ENCODE measurements around the gene CSNK1E.

Gene CSNK1E

GRCh38 chr22:38335077-38335476 is 17.8 kb upstream of the CSNK1E start:
- Histone ChIP-seq H3K36me3 (ENCODE audit: control insufficient read depth, insufficient read depth, low read length) (no peaks in the 10 kb centered on the region), H3K4me3 (ENCODE audit: low read length) (no peak overlapping the region), H3K4me1 (ENCODE audit: control insufficient read depth, insufficient read depth, low read length) (peaks cover 4% of the 10 kb centered on the region; the same call in 1 of the 2 replicates), H3K27me3 (ENCODE audit: control insufficient read depth, insufficient read depth, low read length) (no peaks in the 10 kb centered on the region), H3K27ac (ENCODE audit: low read length) (no peak overlapping the region), H3K9me3 (ENCODE audit: control insufficient read depth, insufficient read depth, low read length) (no peaks in the 10 kb centered on the region)
- no CpG with 5 or more reads among the region's 3 CpGs for WGBS (ENCODE audit: insufficient coverage, insufficient read length)
- no peak for DNase-seq (ENCODE audit: low read depth, low spot score)

GRCh38 chr22:38327805-38328204 is 10.6 kb upstream of the CSNK1E start:
- WGBS (ENCODE audit: insufficient coverage, insufficient read length) = no CpG with 5 or more reads among the region's 16 CpGs
- Histone ChIP-seq H3K4me1 (ENCODE audit: control insufficient read depth, insufficient read depth, low read length) (peaks cover 13% of the 10 kb centered on the region), H3K27me3 (ENCODE audit: control insufficient read depth, insufficient read depth, low read length) (no peaks in the 10 kb centered on the region), H3K27ac (ENCODE audit: low read length) (no peak overlapping the region), H3K9me3 (ENCODE audit: control insufficient read depth, insufficient read depth, low read length) (no peaks in the 10 kb centered on the region), H3K36me3 (ENCODE audit: control insufficient read depth, insufficient read depth, low read length) (no peaks in the 10 kb centered on the region; the same call in 1 of the 2 replicates), H3K4me3 (ENCODE audit: low read length) (no peak overlapping the region)
- no peak for DNase-seq (ENCODE audit: low read depth, low spot score)

GRCh38 chr22:38327396-38327795 is 10.2 kb upstream of the CSNK1E start:
- Histone ChIP-seq H3K27ac (ENCODE audit: low read length) (no peak overlapping the region), H3K4me1 (ENCODE audit: control insufficient read depth, insufficient read depth, low read length) (peaks cover 13% of the 10 kb centered on the region), H3K9me3 (ENCODE audit: control insufficient read depth, insufficient read depth, low read length) (no peaks in the 10 kb centered on the region), H3K36me3 (ENCODE audit: control insufficient read depth, insufficient read depth, low read length) (no peaks in the 10 kb centered on the region; the same call in 1 of the 2 replicates), H3K4me3 (ENCODE audit: low read length) (no peak overlapping the region), H3K27me3 (ENCODE audit: control insufficient read depth, insufficient read depth, low read length) (no peaks in the 10 kb centered on the region)
- DNase-seq (ENCODE audit: low read depth, low spot score) = no peak
- WGBS (ENCODE audit: insufficient coverage, insufficient read length) = no CpG with 5 or more reads among the region's 7 CpGs

GRCh38 chr22:38325587-38325986 is 8.4 kb upstream of the CSNK1E start:
- H3K36me3 ChIP-seq (ENCODE audit: control insufficient read depth, insufficient read depth, low read length) = no peaks in the 10 kb centered on the region; the same call in 1 of the 2 replicates
- peak; percentile 75 for DNase-seq (ENCODE audit: low read depth, low spot score)
- H3K27me3 ChIP-seq (ENCODE audit: control insufficient read depth, insufficient read depth, low read length) = no peaks in the 10 kb centered on the region
- peaks cover 14% of the 10 kb centered on the region for H3K4me1 ChIP-seq (ENCODE audit: control insufficient read depth, insufficient read depth, low read length)
- H3K9me3 ChIP-seq (ENCODE audit: control insufficient read depth, insufficient read depth, low read length) = no peaks in the 10 kb centered on the region
- no CpG with 5 or more reads among the region's 6 CpGs for WGBS (ENCODE audit: insufficient coverage, insufficient read length)
- no peak overlapping the region for H3K4me3 ChIP-seq (ENCODE audit: low read length)
- H3K27ac ChIP-seq (ENCODE audit: low read length) = peak overlapping the region; percentile 77

- no peak for DNase-seq (ENCODE audit: low read depth, low spot score)
- H3K27ac ChIP-seq (ENCODE audit: low read length) = no peak overlapping the region
- H3K4me1 ChIP-seq (ENCODE audit: control insufficient read depth, insufficient read depth, low read length) = peaks cover 7% of the 10 kb centered on the region
- WGBS (ENCODE audit: insufficient coverage, insufficient read length) = no CpG with 5 or more reads among the region's 11 CpGs
- no peaks in the 10 kb centered on the region for H3K36me3 ChIP-seq (ENCODE audit: control insufficient read depth, insufficient read depth, low read length)
- no peaks in the 10 kb centered on the region for H3K9me3 ChIP-seq (ENCODE audit: control insufficient read depth, insufficient read depth, low read length)
- no peak overlapping the region for H3K4me3 ChIP-seq (ENCODE audit: low read length)
- no peaks in the 10 kb centered on the region for H3K27me3 ChIP-seq (ENCODE audit: control insufficient read depth, insufficient read depth, low read length)
Observed at GRCh38 chr22:38320605-38321402, 3.6 kb upstream of the CSNK1E start.

GRCh38 chr22:38318792-38319773 is 1.9 kb upstream of the CSNK1E start:
- no peaks in the 10 kb centered on the region for H3K36me3 ChIP-seq (ENCODE audit: control insufficient read depth, insufficient read depth, low read length)
- H3K27ac ChIP-seq (ENCODE audit: low read length) = no peak overlapping the region
- H3K4me1 ChIP-seq (ENCODE audit: control insufficient read depth, insufficient read depth, low read length) = peaks cover 8% of the 10 kb centered on the region
- H3K4me3 ChIP-seq (ENCODE audit: low read length) = no peak overlapping the region
- no CpG with 5 or more reads among the region's 14 CpGs for WGBS (ENCODE audit: insufficient coverage, insufficient read length)
- no peak for DNase-seq (ENCODE audit: low read depth, low spot score)
- H3K27me3 ChIP-seq (ENCODE audit: control insufficient read depth, insufficient read depth, low read length) = no peaks in the 10 kb centered on the region
- no peaks in the 10 kb centered on the region for H3K9me3 ChIP-seq (ENCODE audit: control insufficient read depth, insufficient read depth, low read length)

- Histone ChIP-seq H3K27me3 (ENCODE audit: control insufficient read depth, insufficient read depth, low read length) (no peaks in the 10 kb centered on the region), H3K36me3 (ENCODE audit: control insufficient read depth, insufficient read depth, low read length) (peaks cover 1% of the 10 kb centered on the region), H3K27ac (ENCODE audit: low read length) (peak overlapping the region; percentile 1), H3K4me1 (ENCODE audit: control insufficient read depth, insufficient read depth, low read length) (peaks cover 11% of the 10 kb centered on the region), H3K4me3 (ENCODE audit: low read length) (peak overlapping the region; percentile 76; the same call in 1 of the 2 replicates), H3K9me3 (ENCODE audit: control insufficient read depth, insufficient read depth, low read length) (no peaks in the 10 kb centered on the region)
- WGBS (ENCODE audit: insufficient coverage, insufficient read length) = no CpG with 5 or more reads among the region's 18 CpGs
- DNase-seq (ENCODE audit: low read depth, low spot score) = no peak
Observed at GRCh38 chr22:38317995-38318715, 922 bp upstream of the CSNK1E start.

GRCh38 chr22:38316364-38317121 is 690 bp downstream of the CSNK1E start:
- peaks cover 12% of the 10 kb centered on the region for H3K36me3 ChIP-seq (ENCODE audit: control insufficient read depth, insufficient read depth, low read length)
- no CpG with 5 or more reads among the region's 52 CpGs for WGBS (ENCODE audit: insufficient coverage, insufficient read length)
- DNase-seq (ENCODE audit: low read depth, low spot score) = no peak
- peak overlapping the region; percentile 92 for H3K4me3 ChIP-seq (ENCODE audit: low read length)
- H3K27me3 ChIP-seq (ENCODE audit: control insufficient read depth, insufficient read depth, low read length) = no peaks in the 10 kb centered on the region
- no peak overlapping the region for H3K27ac ChIP-seq (ENCODE audit: low read length)
- peaks cover 11% of the 10 kb centered on the region for H3K4me1 ChIP-seq (ENCODE audit: control insufficient read depth, insufficient read depth, low read length)
- no peaks in the 10 kb centered on the region for H3K9me3 ChIP-seq (ENCODE audit: control insufficient read depth, insufficient read depth, low read length)

GRCh38 chr22:38315823-38316363 is 1.3 kb downstream of the CSNK1E start:
- DNase-seq (ENCODE audit: low read depth, low spot score) = no peak
- Histone ChIP-seq H3K4me1 (ENCODE audit: control insufficient read depth, insufficient read depth, low read length) (peaks cover 10% of the 10 kb centered on the region), H3K27me3 (ENCODE audit: control insufficient read depth, insufficient read depth, low read length) (no peaks in the 10 kb centered on the region), H3K27ac (ENCODE audit: low read length) (no peak overlapping the region), H3K9me3 (ENCODE audit: control insufficient read depth, insufficient read depth, low read length) (no peaks in the 10 kb centered on the region), H3K36me3 (ENCODE audit: control insufficient read depth, insufficient read depth, low read length) (peaks cover 17% of the 10 kb centered on the region), H3K4me3 (ENCODE audit: low read length) (peak overlapping the region; percentile 92; the same call in 1 of the 2 replicates)
- no CpG with 5 or more reads among the region's 12 CpGs for WGBS (ENCODE audit: insufficient coverage, insufficient read length)

Data from iPS DF 6.9 (cell line).